ENCODE data around the gene PLCB4.
"Not testable (repeated sequence)": the region's sequence is repeated elsewhere in the genome, so short reads cannot be mapped to it uniquely, and the experiment has no call there.

Gene PLCB4

GRCh38 chr20:9150679-9151078 lies 81.8 kb downstream of the PLCB4 start:
- no peak overlapping the region for H3K9ac ChIP-seq (ENCODE audit: low read depth, low read length, poor library complexity, severe bottlenecking)
- no peak overlapping the region for H2AFZ ChIP-seq (ENCODE audit: low read length)
- H3K4me2 ChIP-seq (ENCODE audit: low read depth, low read length, poor library complexity, severe bottlenecking) = no peak overlapping the region
- no peaks in the 10 kb centered on the region for H3K36me3 ChIP-seq (ENCODE audit: insufficient read depth, low read length)
- H3F3A ChIP-seq (ENCODE audit: low read depth) = no peaks in the 10 kb centered on the region
- H3K9me2 ChIP-seq (replicated peaks; ENCODE audit: low read depth, low read length) = no peaks in the 10 kb centered on the region
- no peaks in the 10 kb centered on the region for H3K27me3 ChIP-seq (ENCODE audit: insufficient read depth, low read length, poor library complexity, severe bottlenecking)
- H3K4me3 ChIP-seq (ENCODE audit: low read length, poor library complexity, severe bottlenecking) = no peak overlapping the region
- no peak for TF ChIP-seq EZH2phosphoT487 (IDR thresholded peaks at IDR 0.05; ENCODE audit: borderline replicate concordance)
- TF ChIP-seq, protein P1, sequence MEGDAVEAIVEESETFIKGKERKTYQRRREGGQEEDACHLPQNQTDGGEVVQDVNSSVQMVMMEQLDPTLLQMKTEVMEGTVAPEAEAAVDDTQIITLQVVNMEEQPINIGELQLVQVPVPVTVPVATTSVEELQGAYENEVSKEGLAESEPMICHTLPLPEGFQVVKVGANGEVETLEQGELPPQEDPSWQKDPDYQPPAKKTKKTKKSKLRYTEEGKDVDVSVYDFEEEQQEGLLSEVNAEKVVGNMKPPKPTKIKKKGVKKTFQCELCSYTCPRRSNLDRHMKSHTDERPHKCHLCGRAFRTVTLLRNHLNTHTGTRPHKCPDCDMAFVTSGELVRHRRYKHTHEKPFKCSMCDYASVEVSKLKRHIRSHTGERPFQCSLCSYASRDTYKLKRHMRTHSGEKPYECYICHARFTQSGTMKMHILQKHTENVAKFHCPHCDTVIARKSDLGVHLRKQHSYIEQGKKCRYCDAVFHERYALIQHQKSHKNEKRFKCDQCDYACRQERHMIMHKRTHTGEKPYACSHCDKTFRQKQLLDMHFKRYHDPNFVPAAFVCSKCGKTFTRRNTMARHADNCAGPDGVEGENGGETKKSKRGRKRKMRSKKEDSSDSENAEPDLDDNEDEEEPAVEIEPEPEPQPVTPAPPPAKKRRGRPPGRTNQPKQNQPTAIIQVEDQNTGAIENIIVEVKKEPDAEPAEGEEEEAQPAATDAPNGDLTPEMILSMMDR (conservative IDR thresholded peaks at IDR 0.05; ENCODE audit: low read length) = no peak
- peaks cover 6% of the 10 kb centered on the region; the same call in 1 of the 2 replicates for H3K9me3 ChIP-seq (ENCODE audit: insufficient read depth, low read depth, low read length)
- peaks cover 26% of the 10 kb centered on the region for H3K4me1 ChIP-seq (ENCODE audit: insufficient read depth, low read length, poor library complexity, severe bottlenecking)
- H4K20me1 ChIP-seq (ENCODE audit: insufficient read depth, low read length, poor library complexity, severe bottlenecking) = no peaks in the 10 kb centered on the region
- peaks cover 14% of the 10 kb centered on the region for H3K79me2 ChIP-seq (ENCODE audit: insufficient read depth, low read length)

GRCh38 chr20:9152139-9152538 lies 83.3 kb downstream of the PLCB4 start:
- H3K4me2 ChIP-seq (ENCODE audit: low read depth, low read length, poor library complexity, severe bottlenecking); H3K79me2 ChIP-seq (ENCODE audit: insufficient read depth, low read length): not testable (repeated sequence)

GRCh38 chr20:9154464-9155024 lies 85.7 kb downstream of the PLCB4 start:
- no peak overlapping the region for H3K4me3 ChIP-seq (ENCODE audit: low read length, poor library complexity, severe bottlenecking)
- peaks cover 11% of the 10 kb centered on the region; the same call in 1 of the 2 replicates for H3K79me2 ChIP-seq (ENCODE audit: insufficient read depth, low read length)
- no peak overlapping the region for H2AFZ ChIP-seq (ENCODE audit: low read length)
- H4K20me1 ChIP-seq (ENCODE audit: insufficient read depth, low read length, poor library complexity, severe bottlenecking) = no peaks in the 10 kb centered on the region
- H3K27me3 ChIP-seq (ENCODE audit: insufficient read depth, low read length, poor library complexity, severe bottlenecking) = no peaks in the 10 kb centered on the region
- no peaks in the 10 kb centered on the region for H3F3A ChIP-seq (ENCODE audit: low read depth)
- H3K4me2 ChIP-seq (ENCODE audit: low read depth, low read length, poor library complexity, severe bottlenecking) = no peak overlapping the region
- no peak overlapping the region for H3K9ac ChIP-seq (ENCODE audit: low read depth, low read length, poor library complexity, severe bottlenecking)
- peaks cover 29% of the 10 kb centered on the region for H3K4me1 ChIP-seq (ENCODE audit: insufficient read depth, low read length, poor library complexity, severe bottlenecking)
- no peaks in the 10 kb centered on the region for H3K9me2 ChIP-seq (replicated peaks; ENCODE audit: low read depth, low read length)
- H3K36me3 ChIP-seq (ENCODE audit: insufficient read depth, low read length) = no peaks in the 10 kb centered on the region
- peaks cover 6% of the 10 kb centered on the region; the same call in 1 of the 2 replicates for H3K9me3 ChIP-seq (ENCODE audit: insufficient read depth, low read depth, low read length)
- no peak for TF ChIP-seq EZH2phosphoT487 (IDR thresholded peaks at IDR 0.05; ENCODE audit: borderline replicate concordance)
- TF ChIP-seq, protein P1 (conservative IDR thresholded peaks at IDR 0.05; ENCODE audit: low read length) = no peak

More at GRCh38 chr20:9152139-9152538, 83.3 kb downstream of the PLCB4 start:
- not testable (repeated sequence) for H3F3A ChIP-seq (ENCODE audit: low read depth); H4K20me1 ChIP-seq (ENCODE audit: insufficient read depth, low read length, poor library complexity, severe bottlenecking); H3K9ac ChIP-seq (ENCODE audit: low read depth, low read length, poor library complexity, severe bottlenecking); H3K9me2 ChIP-seq (replicated peaks; ENCODE audit: low read depth, low read length); H2AFZ ChIP-seq (ENCODE audit: low read length); H3K9me3 ChIP-seq (ENCODE audit: insufficient read depth, low read depth, low read length); H3K4me3 ChIP-seq (ENCODE audit: low read length, poor library complexity, severe bottlenecking); H3K36me3 ChIP-seq (ENCODE audit: insufficient read depth, low read length); H3K27me3 ChIP-seq (ENCODE audit: insufficient read depth, low read length, poor library complexity, severe bottlenecking)
- H3K4me1 ChIP-seq (ENCODE audit: insufficient read depth, low read length, poor library complexity, severe bottlenecking) = peaks cover 29% of the 10 kb centered on the region
